Measurements from ENCODE around the gene HOMER2.

Gene HOMER2

GRCh38 chr15:82909080-82909815, 43.3 kb downstream of the HOMER2 start:
- no peak overlapping the region for H3K4me3 ChIP-seq (ENCODE audit: low read depth, low read length)

GRCh38 chr15:82907350-82907749, 45.2 kb downstream of the HOMER2 start:
- no peak overlapping the region for H3K4me3 ChIP-seq (ENCODE audit: low read depth, low read length)
- DNase-seq (ENCODE audit: low read depth, low spot score): no peak
- in situ Hi-C loops (cut with HindIII; ENCODE audit: low sequenced_read_pairs): no loop called here
- no peak for TF ChIP-seq CTCF (IDR thresholded peaks at IDR 0.05; ENCODE audit: low read depth, low read length)

More at GRCh38 chr15:82909080-82909815, 43.3 kb downstream of the HOMER2 start:
- DNase-seq (ENCODE audit: low read depth, low spot score): no peak
- TF ChIP-seq CTCF (IDR thresholded peaks at IDR 0.05; ENCODE audit: low read depth, low read length): no peak
- in situ Hi-C loops (cut with HindIII; ENCODE audit: low sequenced_read_pairs): no loop called here

- no peak overlapping the region for H3K4me3 ChIP-seq (ENCODE audit: low read depth, low read length)
- in situ Hi-C loops (cut with HindIII; ENCODE audit: low sequenced_read_pairs): no loop called here
- TF ChIP-seq CTCF (IDR thresholded peaks at IDR 0.05; ENCODE audit: low read depth, low read length): no peak
- DNase-seq (ENCODE audit: low read depth, low spot score): no peak
Measured at GRCh38 chr15:82904574-82904973, 47.9 kb downstream of the HOMER2 start.

GRCh38 chr15:82903511-82903910, 49.0 kb downstream of the HOMER2 start:
- in situ Hi-C loops (cut with HindIII; ENCODE audit: low sequenced_read_pairs): no loop called here
- H3K4me3 ChIP-seq (ENCODE audit: low read depth, low read length): no peak overlapping the region
- DNase-seq (ENCODE audit: low read depth, low spot score): no peak
- no peak for TF ChIP-seq CTCF (IDR thresholded peaks at IDR 0.05; ENCODE audit: low read depth, low read length)

GRCh38 chr15:82901114-82901805, 51.3 kb downstream of the HOMER2 start:
- in situ Hi-C loops (cut with HindIII; ENCODE audit: low sequenced_read_pairs): no loop called here
- DNase-seq (ENCODE audit: low read depth, low spot score): no peak
- TF ChIP-seq CTCF (IDR thresholded peaks at IDR 0.05; ENCODE audit: low read depth, low read length): no peak
- H3K4me3 ChIP-seq (ENCODE audit: low read depth, low read length): no peak overlapping the region

- no peak for TF ChIP-seq CTCF (IDR thresholded peaks at IDR 0.05; ENCODE audit: low read depth, low read length)
- DNase-seq (ENCODE audit: low read depth, low spot score): no peak
- in situ Hi-C loops (cut with HindIII; ENCODE audit: low sequenced_read_pairs): no loop called here
- H3K4me3 ChIP-seq (ENCODE audit: low read depth, low read length): no peak overlapping the region
Measured at GRCh38 chr15:82900511-82901060, 51.9 kb downstream of the HOMER2 start.

Data from astrocyte of the spinal cord (primary cell).